ENCODE measurements around the gene PIGR. TPM values are rescaled to one million over a fixed set of nuclear protein-coding genes. Genes with fewer than 3 reads are reported as not detected.

PIGR gene
- total and polyA plus RNA-seq, 2 of the 8 experiments (the other 6 are each of a cell fraction or from before 2014, with no cell fraction given): not detected

DNA sequence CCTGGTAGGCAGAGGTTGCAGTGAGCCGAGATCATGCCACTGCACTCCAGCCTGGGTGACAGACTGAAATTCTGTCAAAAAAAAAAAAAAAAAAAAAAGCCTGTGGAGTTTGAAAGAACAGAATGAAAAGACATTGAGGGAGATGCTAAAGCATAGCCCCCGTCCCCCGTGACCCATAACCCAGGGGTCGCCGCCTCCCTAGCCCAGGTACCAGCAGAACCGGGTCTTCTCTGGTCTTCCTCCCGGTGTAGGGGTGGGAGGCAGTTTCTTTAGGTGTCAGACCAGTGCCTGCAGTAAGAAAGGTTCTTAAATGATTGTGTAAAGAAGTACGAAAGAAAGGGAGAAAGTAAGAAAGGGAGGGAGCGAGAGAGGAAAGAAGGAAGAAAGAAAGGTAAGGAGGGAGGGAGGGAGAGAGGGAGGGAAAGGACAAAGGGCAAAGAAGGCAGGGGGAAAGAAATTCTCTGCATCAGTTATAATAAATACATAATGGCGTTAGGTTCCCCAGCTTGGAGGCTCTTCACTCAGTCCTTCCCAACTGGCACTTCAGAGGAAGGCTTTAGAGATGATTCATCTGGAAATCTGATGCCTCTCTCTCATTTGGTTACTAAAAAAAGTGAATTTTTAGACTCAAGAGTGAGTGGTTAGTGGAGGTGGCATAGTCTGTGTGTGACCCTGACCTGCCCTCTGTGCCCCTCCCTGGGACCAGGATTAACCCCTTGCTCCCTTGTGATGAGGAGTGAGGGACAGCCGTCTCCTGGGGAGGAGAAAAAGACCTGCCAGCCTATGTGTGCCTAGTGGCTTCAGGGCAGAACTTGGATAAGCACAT, 48.0 kb downstream of the PIGR start (continued):
- no peak for TF ChIP-seq KDM4A (IDR thresholded peaks at IDR 0.05; ENCODE audit: low read depth, low read length, severe bottlenecking)
- no peak for TF ChIP-seq POLR2A (IDR thresholded peaks at IDR 0.05; ENCODE audit: control extremely low read depth in 1 of 2, low read depth in 2 of 2, low read length in 2 of 2)
- TF ChIP-seq EP300 (IDR thresholded peaks at IDR 0.05; ENCODE audit: borderline replicate concordance in 1 of 2, low read depth in 2 of 2, low read length in 2 of 2): no peak
- TF ChIP-seq BACH1 (IDR thresholded peaks at IDR 0.05; ENCODE audit: low read length): no peak
- TF ChIP-seq SUZ12 (IDR thresholded peaks at IDR 0.05; ENCODE audit: low read length): no peak
- no peak for TF ChIP-seq CHD2 (IDR thresholded peaks at IDR 0.05; ENCODE audit: low read length)
- no peak for TF ChIP-seq HDAC6 (IDR thresholded peaks at IDR 0.05; ENCODE audit: low read depth, low read length)
